Gastroesophageal sphincter (tissue), 3 donors: ENCODE results near the gene EIF1.

Experiments used
- EP300 ChIP-seq: sonication (generic); formaldehyde crosslinking; IDR thresholded peaks from one replicate; pipeline ENCODE4 v1.6.1; 2017; ENCODE audit warnings: antibody characterized with exemption, mild to moderate bottlenecking
- POLR2A ChIP-seq, 2 donors: fragments of 450-650 bp; IDR thresholded peaks; one replicate each; pipeline ENCODE4 v1.6.1; 2017; ENCODE audit warnings: antibody characterized with exemption in 2 of 2, mild to moderate bottlenecking in 2 of 2, moderate library complexity in 1 of 2
- POLR2AphosphoS5 ChIP-seq: sonication (generic); formaldehyde crosslinking; IDR thresholded peaks from one replicate; pipeline ENCODE4 v1.6.1; 2017; ENCODE audit warnings: antibody characterized with exemption
- TF ChIP-seq, protein P1 (sequence below), 4 experiments: fragments of 200-600 bp in 2 of 4; fragments of 450-650 bp in 2 of 4; sonication (generic) in 1 of 4; IDR thresholded peaks; one replicate each; pipeline ENCODE4 v1.5.1; 2017 to 2019; ENCODE audit warnings: antibody characterized with exemption in 4 of 4, mild to moderate bottlenecking in 2 of 4, moderate library complexity in 2 of 4

DNA sequence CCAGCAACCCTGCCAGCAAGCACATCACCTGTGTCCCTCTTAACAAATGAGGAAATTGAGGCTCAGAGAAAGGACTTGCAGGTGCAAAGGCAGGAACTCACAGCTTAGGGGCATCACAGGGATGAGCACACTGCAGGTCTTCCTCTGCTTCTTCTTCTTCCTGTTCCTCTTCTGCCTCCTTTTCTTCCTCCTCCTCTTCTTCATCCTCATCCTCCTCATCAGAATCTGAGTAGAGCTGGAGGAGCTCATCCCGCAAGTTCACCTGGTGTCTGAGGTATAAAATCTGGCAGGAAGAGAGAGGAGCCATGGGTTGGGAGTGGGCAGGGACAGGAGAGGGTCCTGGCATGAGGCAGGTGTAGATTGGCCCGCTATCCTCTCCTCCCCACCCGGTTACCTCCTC, 43.2 kb downstream of the EIF1 start:
- TF ChIP-seq, protein P1, sequence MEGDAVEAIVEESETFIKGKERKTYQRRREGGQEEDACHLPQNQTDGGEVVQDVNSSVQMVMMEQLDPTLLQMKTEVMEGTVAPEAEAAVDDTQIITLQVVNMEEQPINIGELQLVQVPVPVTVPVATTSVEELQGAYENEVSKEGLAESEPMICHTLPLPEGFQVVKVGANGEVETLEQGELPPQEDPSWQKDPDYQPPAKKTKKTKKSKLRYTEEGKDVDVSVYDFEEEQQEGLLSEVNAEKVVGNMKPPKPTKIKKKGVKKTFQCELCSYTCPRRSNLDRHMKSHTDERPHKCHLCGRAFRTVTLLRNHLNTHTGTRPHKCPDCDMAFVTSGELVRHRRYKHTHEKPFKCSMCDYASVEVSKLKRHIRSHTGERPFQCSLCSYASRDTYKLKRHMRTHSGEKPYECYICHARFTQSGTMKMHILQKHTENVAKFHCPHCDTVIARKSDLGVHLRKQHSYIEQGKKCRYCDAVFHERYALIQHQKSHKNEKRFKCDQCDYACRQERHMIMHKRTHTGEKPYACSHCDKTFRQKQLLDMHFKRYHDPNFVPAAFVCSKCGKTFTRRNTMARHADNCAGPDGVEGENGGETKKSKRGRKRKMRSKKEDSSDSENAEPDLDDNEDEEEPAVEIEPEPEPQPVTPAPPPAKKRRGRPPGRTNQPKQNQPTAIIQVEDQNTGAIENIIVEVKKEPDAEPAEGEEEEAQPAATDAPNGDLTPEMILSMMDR (IDR thresholded peaks at IDR 0.05): no peak
- TF ChIP-seq POLR2A (IDR thresholded peaks at IDR 0.05): no peak
- no peak for TF ChIP-seq POLR2AphosphoS5
- TF ChIP-seq EP300: no peak
